H1 (cell line): ENCODE results near the gene PIGU. TPM values are rescaled to one million over a fixed set of nuclear protein-coding genes. Genes with fewer than 3 reads are reported as not detected.

ENCODE experiments used
- CTCF ChIA-PET: fragments of 300-600 bp; sonication (Branson Sonifier 250); formaldehyde crosslinking; loops from one replicate; lab custom pipeline; 2021; ENCODE audit not compliant: partially characterized antibody; lab: Charles Lee
- POLR2A ChIA-PET: fragments of 300-600 bp; sonication (Branson Sonifier 250); formaldehyde crosslinking; loops from one replicate; lab custom pipeline; 2021; ENCODE audit warnings: inconsistent platforms; ENCODE audit not compliant: partially characterized antibody; lab: Charles Lee
- DNase-seq, 2 experiments: peaks; one replicate each; pipeline versions ENCODE4 v3.0.0 to v3.0.0-alpha.2; 2010 to 2022; ENCODE audit warnings: low spot score in 2 of 2, low read depth in 1 of 2, mixed read lengths in 1 of 2
- FAIRE-seq: peaks from 2 replicates; lab custom pipeline; 2011; peaks lifted over from hg19 to GRCh38; lab: Jason Lieb, UNC
- H2AFZ ChIP-seq: 2 replicates; pipeline ENCODE4 v1.8.1; 2012; ENCODE audit warnings: low read length, inconsistent platforms
- H2AK5ac ChIP-seq: 2 replicates; pipeline ENCODE4 v1.6.1; 2013; ENCODE audit warnings: low read depth, low read length
- H2BK120ac ChIP-seq: replicated peaks from 2 replicates; pipeline ENCODE3; 2013; ENCODE audit warnings: low read depth, low read length, inconsistent platforms
- H2BK12ac ChIP-seq: 2 replicates; pipeline ENCODE4 v1.6.1; 2013; ENCODE audit warnings: low read depth, low read length
- H2BK15ac ChIP-seq: 2 replicates; pipeline ENCODE4 v1.6.1; 2013; ENCODE audit warnings: low read length
- H2BK20ac ChIP-seq: 2 replicates; pipeline ENCODE4 v1.6.1; 2013; ENCODE audit warnings: low read length
- H2BK5ac ChIP-seq: 2 replicates; pipeline ENCODE4 v1.6.1; 2013; ENCODE audit warnings: low read depth, low read length
- H3K14ac ChIP-seq: 2 replicates; pipeline ENCODE4 v1.6.1; 2013; ENCODE audit warnings: inconsistent platforms; ENCODE audit not compliant: insufficient read length
- H3K18ac ChIP-seq: 2 replicates; pipeline ENCODE4 v1.6.1; 2013; ENCODE audit warnings: low read length; ENCODE audit errors: extremely low read depth
- H3K23ac ChIP-seq: 2 replicates; pipeline ENCODE4 v1.6.1; 2013; ENCODE audit warnings: inconsistent platforms; ENCODE audit not compliant: insufficient read length
- H3K23me2 ChIP-seq: 2 replicates; pipeline ENCODE4 v1.6.1; 2013; ENCODE audit warnings: low read depth, low read length
- H3K27ac ChIP-seq: 2 replicates; pipeline ENCODE4 v1.6.1; 2011; ENCODE audit warnings: low read depth, low read length, inconsistent platforms
- H3K27me3 ChIP-seq, 4 experiments: replicated peaks in 1 of 4; 1 replicate in 1 of 4; 2 replicates in 3 of 4; pipeline versions ENCODE4 v1.6.1 to v1.8.1; 2011 to 2013; ENCODE audit warnings: low read length in 3 of 4, mild to moderate bottlenecking in 3 of 4, inconsistent platforms in 2 of 4, mixed read lengths in 2 of 4, moderate library complexity in 1 of 4; ENCODE audit not compliant: control insufficient read depth in 3 of 4, insufficient read depth in 3 of 4; ENCODE audit errors: extremely low read depth in 1 of 4
- H3K36me3 ChIP-seq, 4 experiments: 2 replicates each; pipeline versions ENCODE4 v1.6.1 to v1.8.1; 2011 to 2013; ENCODE audit warnings: mild to moderate bottlenecking in 4 of 4, low read length in 3 of 4, moderate library complexity in 2 of 4, control low read depth in 1 of 4, inconsistent platforms in 1 of 4; ENCODE audit not compliant: insufficient read depth in 4 of 4, control insufficient read depth in 2 of 4
- H3K4ac ChIP-seq: replicated peaks from 2 replicates; pipeline ENCODE3; 2013; ENCODE audit warnings: low read length, low read depth, mixed read lengths, inconsistent platforms; ENCODE audit not compliant: insufficient read length
- H3K4me1 ChIP-seq, 4 experiments: replicated peaks in 1 of 4; 1 replicate in 1 of 4; 2 replicates in 3 of 4; pipeline versions ENCODE4 v1.6.1 to v1.8.1; 2011 to 2013; ENCODE audit warnings: low read length in 3 of 4, inconsistent platforms in 2 of 4, mixed read lengths in 1 of 4; ENCODE audit not compliant: insufficient read depth in 4 of 4, control insufficient read depth in 3 of 4
- H3K4me2 ChIP-seq, 2 experiments: 2 replicates each; pipeline versions ENCODE4 v1.6.1 to v1.8.1; 2011 to 2013; ENCODE audit warnings: low read depth in 2 of 2, low read length in 2 of 2, control low read depth in 1 of 2, inconsistent platforms in 1 of 2, mild to moderate bottlenecking in 1 of 2; ENCODE audit not compliant: insufficient read depth in 1 of 2
- H3K4me3 ChIP-seq, 4 experiments: fragments of 200-600, 300-600 bp in 1 of 4; sonication (generic), shearing (Covaris generic), sonication (Bioruptor Twin) in 1 of 4; 2 replicates each; pipeline versions ENCODE4 v1.5.1 to v1.8.1; 2011 to 2016; ENCODE audit warnings: low read length in 4 of 4, low read depth in 3 of 4, control low read depth in 2 of 4, inconsistent platforms in 2 of 4, mild to moderate bottlenecking in 2 of 4, mixed read lengths in 1 of 4, moderate library complexity in 1 of 4; ENCODE audit not compliant: insufficient read depth in 2 of 4; ENCODE audit errors: extremely low read depth in 1 of 4
- H3K56ac ChIP-seq: replicated peaks from 2 replicates; pipeline ENCODE3; 2013; ENCODE audit warnings: low read depth, mild to moderate bottlenecking, mixed read lengths, low read length, inconsistent platforms; ENCODE audit not compliant: insufficient read length
- H3K79me1 ChIP-seq: 2 replicates; pipeline ENCODE4 v1.6.1; 2013; ENCODE audit warnings: low read depth, low read length, control low read depth
- H3K79me2 ChIP-seq, 2 experiments: 2 replicates each; pipeline versions ENCODE4 v1.6.1 to v1.8.1; 2012 to 2013; ENCODE audit warnings: low read length in 2 of 2, mild to moderate bottlenecking in 2 of 2, inconsistent platforms in 1 of 2; ENCODE audit not compliant: insufficient read depth in 2 of 2, control insufficient read depth in 1 of 2
- H3K9ac ChIP-seq, 4 experiments: replicated peaks in 1 of 4; 1 replicate in 1 of 4; 2 replicates in 3 of 4; pipeline versions ENCODE4 v1.6.1 to v1.8.1; 2011 to 2013; ENCODE audit warnings: low read depth in 3 of 4, low read length in 3 of 4, control low read depth in 2 of 4, mild to moderate bottlenecking in 2 of 4, moderate library complexity in 2 of 4, inconsistent platforms in 1 of 4; ENCODE audit errors: extremely low read depth in 1 of 4
- H3K9me3 ChIP-seq, 2 experiments: 2 replicates each; pipeline versions ENCODE4 v1.6.1 to v1.8.1; 2012 to 2013; ENCODE audit warnings: mild to moderate bottlenecking in 2 of 2, moderate library complexity in 2 of 2, control low read depth in 1 of 2, inconsistent platforms in 1 of 2, low read depth in 1 of 2, low read length in 1 of 2, mixed read lengths in 1 of 2; ENCODE audit not compliant: insufficient read depth in 2 of 2
- H4K20me1 ChIP-seq, 2 experiments: replicated peaks in 1 of 2; 2 replicates each; pipeline versions ENCODE3 to v1.8.1; 2011 to 2013; ENCODE audit warnings: inconsistent platforms in 2 of 2, low read length in 2 of 2, mild to moderate bottlenecking in 1 of 2; ENCODE audit not compliant: insufficient read depth in 2 of 2, control insufficient read depth in 1 of 2
- H4K5ac ChIP-seq: 2 replicates; pipeline ENCODE4 v1.6.1; 2013; ENCODE audit warnings: low read length, low read depth, mixed read lengths, inconsistent platforms; ENCODE audit not compliant: insufficient read length
- H4K8ac ChIP-seq: 2 replicates; pipeline ENCODE4 v1.8.0; 2013; ENCODE audit warnings: mild to moderate bottlenecking, moderate library complexity, low read length, inconsistent platforms; ENCODE audit not compliant: insufficient read depth; ENCODE audit errors: extremely low read depth
- H4K91ac ChIP-seq: replicated peaks from 2 replicates; pipeline ENCODE3; 2013; ENCODE audit warnings: low read length, mixed read lengths, inconsistent platforms; ENCODE audit not compliant: insufficient read length
- CHD2 ChIP-seq: IDR thresholded peaks from 2 replicates; pipeline ENCODE4 v1.6.1; 2012; ENCODE audit warnings: low read length, improper control_type of control experiment
- CTBP2 ChIP-seq: IDR thresholded peaks from 2 replicates; pipeline ENCODE4 v1.7.0; 2011; ENCODE audit warnings: borderline replicate concordance, mild to moderate bottlenecking, moderate library complexity, mixed read lengths, low read length; ENCODE audit not compliant: insufficient read depth, insufficient read length
- EP300 ChIP-seq, 2 experiments: IDR thresholded peaks; 1 replicate in 1 of 2; 2 replicates in 1 of 2; pipeline ENCODE4 v1.6.1; 2011 to 2012; ENCODE audit warnings: low read depth in 2 of 2, low read length in 2 of 2, mild to moderate bottlenecking in 2 of 2, borderline replicate concordance in 1 of 2, inconsistent platforms in 1 of 2, moderate library complexity in 1 of 2
- HDAC6 ChIP-seq: IDR thresholded peaks from one replicate; pipeline ENCODE4 v1.7.1; 2012; ENCODE audit warnings: low read depth, mild to moderate bottlenecking, inconsistent platforms, low read length, moderate library complexity
- KDM5A ChIP-seq: fragments of 200-600 bp; IDR thresholded peaks from 2 replicates; pipeline ENCODE4 v1.7.1; 2012; ENCODE audit warnings: mild to moderate bottlenecking, low read length, inconsistent platforms, mixed read lengths
- RAD21 ChIP-seq, 2 experiments: IDR thresholded peaks in 1 of 2; conservative IDR thresholded peaks in 1 of 2; 2 replicates each; pipeline ENCODE4 v1.6.1; 2011; ENCODE audit warnings: low read depth in 2 of 2, low read length in 2 of 2, improper control_type of control experiment in 1 of 2, inconsistent platforms in 1 of 2, mild to moderate bottlenecking in 1 of 2, moderate library complexity in 1 of 2
- SP4 ChIP-seq: IDR thresholded peaks from 2 replicates; pipeline ENCODE4 v1.6.1; 2012; ENCODE audit warnings: low read length, inconsistent platforms
- SRF ChIP-seq: IDR thresholded peaks from 2 replicates; pipeline ENCODE4 v1.6.1; 2011; ENCODE audit warnings: mild to moderate bottlenecking, low read depth, low read length, moderate library complexity
- WGBS, 2 experiments: shearing (Covaris generic) in 1 of 2; methylation state at CpG; one replicate each; pipeline versions ENCODE4 v1.1.6 to v1.1.7; 2013 to 2015; ENCODE audit warnings: low lambda C conversion rate in 2 of 2, mixed read lengths in 2 of 2, inconsistent platforms in 1 of 2, low coverage in 1 of 2, missing lambda C conversion rate in 1 of 2; ENCODE audit not compliant: insufficient replicate concordance in 2 of 2, insufficient coverage in 1 of 2, insufficient read length in 1 of 2; ENCODE audit errors: extremely low coverage in 1 of 2, missing lambda C conversion rate in 1 of 2; 5-methylcytosine and 5-hydroxymethylcytosine counted together
- polyA plus RNA-seq, 7 experiments: library from polyadenylated mRNA; depleted of rRNA in 3 of 7; stranded (reverse) in 5 of 7; unstranded in 2 of 7; fragments of >200 nt in 5 of 7; fragments of 200-250 nt in 2 of 7; gene quantifications; 1 replicate in 5 of 7; 2 replicates in 1 of 7; 4 replicates in 1 of 7; pipeline versions ENCODE4 v1.2.1 to v1.2.3, GENCODE V29; 2011 to 2013; ENCODE audit warnings: missing spikeins in 2 of 7, mixed read lengths in 2 of 7
- total RNA-seq: library from RNA; stranded (reverse); fragmentation: NEBNext Ultra II Directional; extraction: Animal tissue kit (Norgen Biotek cat#: 25700); gene quantifications from 2 replicates; pipeline ENCODE4 v1.2.1, GENCODE V29; 2021
- TF ChIP-seq, protein P1 (sequence below): IDR thresholded peaks from 2 replicates; pipeline ENCODE4 v1.6.1; 2012; ENCODE audit warnings: inconsistent platforms

PIGU gene
- total and polyA plus RNA-seq, 2 of the 8 experiments (the other 6 are each of a cell fraction or from before 2014, with no cell fraction given): 28.3 to 117 TPM

- POLR2A ChIA-PET: interaction anchor here (0.6 kb wide), 1 partner anchor 10 kb away, joined by 4 read pairs; no protein-coding TSS in a partner anchor
- H3K79me1 ChIP-seq: no peaks in the 10 kb centered on the region
- H3K27ac ChIP-seq: no peak overlapping the region
- no peak overlapping the region for H3K9ac ChIP-seq
- no peak overlapping the region for H4K91ac ChIP-seq
- H3K4me2 ChIP-seq: no peak overlapping the region
- H3K23me2 ChIP-seq: peaks cover 3% of the 10 kb centered on the region; the same call in 1 of the 2 replicates
- no peak overlapping the region for H4K5ac ChIP-seq
- H2AFZ ChIP-seq: no peak overlapping the region
- no peak overlapping the region for H3K4ac ChIP-seq
- no peak for DNase-seq
- H2BK20ac ChIP-seq: no peak overlapping the region
- H3K36me3 ChIP-seq: no peaks in the 10 kb centered on the region
- H2AK5ac ChIP-seq: no peak overlapping the region
- 81% methylated on average over 6 of the region's 6 CpGs; no CpG with 5 or more reads in 1 of the 2 experiments for WGBS, 2 experiments
- H3K27me3 ChIP-seq: peaks cover 0 to 13% (median 12%) of the 10 kb centered on the region in 4 experiments; a peak in 6 of 7 replicates
- FAIRE-seq: no peak
- CTCF ChIA-PET: interaction anchor here (0.6 to 1.0 kb wide), 3 partner anchors 10 to 180 kb away, joined by 3 read pairs; partner anchors contain the start of gene MAP1LC3A
- H3K56ac ChIP-seq: no peak overlapping the region
- H2BK12ac ChIP-seq: no peak overlapping the region
- H3K23ac ChIP-seq: no peak overlapping the region
- no peak overlapping the region for H3K18ac ChIP-seq
- no peak overlapping the region for H3K14ac ChIP-seq
- H3K79me2 ChIP-seq: no peaks in the 10 kb centered on the region
- H3K4me3 ChIP-seq: no peak overlapping the region
- H2BK15ac ChIP-seq: no peak overlapping the region
- H2BK120ac ChIP-seq: no peak overlapping the region
- H2BK5ac ChIP-seq: no peak overlapping the region
- peaks cover 0 to 9% (median 5%) of the 10 kb centered on the region in 4 experiments; a peak in 4 of 7 replicates for H3K4me1 ChIP-seq
- no peaks in the 10 kb centered on the region for H3K9me3 ChIP-seq
- H4K20me1 ChIP-seq: peaks cover 0 to 2% of the 10 kb centered on the region in 2 experiments
- no peak overlapping the region for H4K8ac ChIP-seq
- TF ChIP-seq SP4 (no peak), EP300 (IDR thresholded peaks at IDR 0.05; ENCODE audit: borderline replicate concordance in 1 of 2, low read depth in 2 of 2, low read length in 2 of 2) (no peak), RAD21 (IDR thresholded peaks at IDR 0.05 in 1 of 2, conservative IDR thresholded peaks at IDR 0.05 in 1 of 2; ENCODE audit: low read depth in 2 of 2, low read length in 2 of 2) (no peak), KDM5A (no peak), SRF (no peak), HDAC6 (no peak), CHD2 (no peak), CTBP2 (no peak)
- TF ChIP-seq, protein P1, sequence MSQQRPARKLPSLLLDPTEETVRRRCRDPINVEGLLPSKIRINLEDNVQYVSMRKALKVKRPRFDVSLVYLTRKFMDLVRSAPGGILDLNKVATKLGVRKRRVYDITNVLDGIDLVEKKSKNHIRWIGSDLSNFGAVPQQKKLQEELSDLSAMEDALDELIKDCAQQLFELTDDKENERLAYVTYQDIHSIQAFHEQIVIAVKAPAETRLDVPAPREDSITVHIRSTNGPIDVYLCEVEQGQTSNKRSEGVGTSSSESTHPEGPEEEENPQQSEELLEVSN: no peak
Observed at GRCh38 chr20:34701405-34702085, 24.7 kb upstream of the PIGU start.
